IMR-90 (cell line): ENCODE results near the gene ABHD13. TPM values are rescaled to one million over a fixed set of nuclear protein-coding genes. Genes with fewer than 3 reads are reported as not detected.

ENCODE experiments used
- ATAC-seq: fragments of 200-7000 bp; cut with Tn5 transposase; 2 replicates; pipeline ENCODE4 v1.9.1; 2020; ENCODE audit warnings: low read depth, mild to moderate bottlenecking, moderate library complexity
- BruUV-seq: library from RNA; stranded (reverse); fragments of 400-500 nt; replicated peaks from 2 replicates; lab custom pipeline; 2021; lab: Mats Ljungman, UMichigan
- CTCF ChIA-PET: fragments of 300-600 bp; formaldehyde crosslinking; extraction: SDS; loops from one replicate; lab custom pipeline; 2021; ENCODE audit warnings: antibody characterized with exemption; lab: Yijun Ruan, JAX
- POLR2A ChIA-PET: fragments of 300-600 bp; sonication (Branson Sonifier 250); formaldehyde crosslinking; loops from one replicate; lab custom pipeline; 2022; ENCODE audit warnings: antibody characterized with exemption; ENCODE audit not compliant: unreplicated experiment; lab: Charles Lee
- DNase-seq: peaks from one replicate; pipeline ENCODE4 v3.0.0; 2013
- H2AFZ ChIP-seq: replicated peaks from 2 replicates; pipeline ENCODE3; 2013; ENCODE audit warnings: low read length, mild to moderate bottlenecking; ENCODE audit not compliant: poor library complexity
- H2AK5ac ChIP-seq: 2 replicates; pipeline ENCODE4 v1.6.1; 2013; ENCODE audit warnings: low read depth, low read length, inconsistent platforms
- H2AK9ac ChIP-seq: replicated peaks from 2 replicates; pipeline ENCODE3; 2013; ENCODE audit warnings: mild to moderate bottlenecking, low read depth, low read length, moderate library complexity; ENCODE audit not compliant: poor library complexity
- H2BK120ac ChIP-seq: 2 replicates; pipeline ENCODE4 v1.6.1; 2013; ENCODE audit warnings: low read depth, low read length, inconsistent platforms
- H2BK15ac ChIP-seq: 3 replicates; pipeline ENCODE4 v1.6.1; 2013; ENCODE audit warnings: low read depth, low read length, inconsistent platforms
- H2BK20ac ChIP-seq: 2 replicates; pipeline ENCODE4 v1.6.1; 2013; ENCODE audit warnings: low read depth, mild to moderate bottlenecking, inconsistent platforms, low read length, moderate library complexity
- H2BK5ac ChIP-seq: 2 replicates; pipeline ENCODE4 v1.6.1; 2013; ENCODE audit warnings: mild to moderate bottlenecking, low read depth, low read length, inconsistent platforms; ENCODE audit not compliant: poor library complexity, severe bottlenecking
- H3K14ac ChIP-seq: replicated peaks from 2 replicates; pipeline ENCODE4 v1.6.1; 2013; ENCODE audit warnings: low read depth, low read length, inconsistent platforms
- H3K18ac ChIP-seq: 2 replicates; pipeline ENCODE4 v1.6.1; 2013; ENCODE audit warnings: low read depth, low read length, control low read depth
- H3K23ac ChIP-seq: 2 replicates; pipeline ENCODE4 v1.6.1; 2013; ENCODE audit warnings: low read depth, low read length, inconsistent platforms
- H3K27ac ChIP-seq: 2 replicates; pipeline ENCODE4 v1.5.1; 2013; ENCODE audit warnings: mild to moderate bottlenecking, control low read depth, low read length; ENCODE audit not compliant: insufficient read depth
- H3K27me3 ChIP-seq: 2 replicates; pipeline ENCODE4 v1.6.1; 2013; ENCODE audit warnings: low read length; ENCODE audit not compliant: control insufficient read depth, insufficient read depth
- H3K36me3 ChIP-seq: 2 replicates; pipeline ENCODE4 v1.6.1; 2013; ENCODE audit warnings: low read length, mixed read lengths; ENCODE audit not compliant: control insufficient read depth, insufficient read depth
- H3K4ac ChIP-seq: 2 replicates; pipeline ENCODE4 v1.6.1; 2013; ENCODE audit warnings: low read depth, low read length, inconsistent platforms
- H3K4me1 ChIP-seq: 2 replicates; pipeline ENCODE4 v1.6.1; 2013; ENCODE audit warnings: low read length, mixed read lengths; ENCODE audit not compliant: control insufficient read depth, insufficient read depth
- H3K4me2 ChIP-seq: 2 replicates; pipeline ENCODE4 v1.6.1; 2013; ENCODE audit warnings: low read depth, mild to moderate bottlenecking, control low read depth, low read length, moderate library complexity
- H3K4me3 ChIP-seq: 2 replicates; pipeline ENCODE4 v1.5.1; 2013; ENCODE audit warnings: low read depth, mild to moderate bottlenecking, control low read depth, low read length, moderate library complexity; ENCODE audit not compliant: insufficient read depth
- H3K56ac ChIP-seq: 2 replicates; pipeline ENCODE4 v1.6.1; 2013; ENCODE audit warnings: low read length, inconsistent platforms; ENCODE audit not compliant: insufficient read depth; ENCODE audit errors: extremely low read depth
- H3K79me1 ChIP-seq, 2 experiments: 2 replicates each; pipeline ENCODE4 v1.6.1; 2013; ENCODE audit warnings: low read length in 2 of 2, inconsistent platforms in 1 of 2, low read depth in 1 of 2
- H3K9ac ChIP-seq: 2 replicates; pipeline ENCODE4 v1.6.1; 2013; ENCODE audit warnings: low read depth, low read length, control low read depth
- H3K9me1 ChIP-seq: 2 replicates; pipeline ENCODE4 v1.6.1; 2013; ENCODE audit warnings: low read length, inconsistent platforms; ENCODE audit not compliant: insufficient read depth
- H3K9me3 ChIP-seq: 2 replicates; pipeline ENCODE4 v1.6.1; 2013; ENCODE audit warnings: low read length; ENCODE audit not compliant: control insufficient read depth, insufficient read depth
- H4K20me1 ChIP-seq: 2 replicates; pipeline ENCODE4 v1.6.1; 2013; ENCODE audit warnings: low read length, inconsistent platforms; ENCODE audit not compliant: insufficient read depth
- H4K5ac ChIP-seq: 2 replicates; pipeline ENCODE4 v1.6.1; 2013; ENCODE audit warnings: mild to moderate bottlenecking, low read depth, low read length, control low read depth
- H4K8ac ChIP-seq, 2 experiments: 2 replicates each; pipeline ENCODE4 v1.6.1; 2013; ENCODE audit warnings: low read depth in 2 of 2, low read length in 2 of 2, control low read depth in 1 of 2, inconsistent platforms in 1 of 2
- H4K91ac ChIP-seq: 2 replicates; pipeline ENCODE4 v1.6.1; 2013; ENCODE audit warnings: low read depth, low read length, inconsistent platforms; ENCODE audit not compliant: insufficient read depth
- BHLHE40 ChIP-seq: fragments of 150-350 bp; IDR thresholded peaks from 2 replicates; pipeline ENCODE4 v1.6.1; 2016; ENCODE audit warnings: mild to moderate bottlenecking, low read depth, low read length
- CEBPB ChIP-seq: IDR thresholded peaks from 2 replicates; pipeline ENCODE4 v1.6.1; 2012; ENCODE audit warnings: low read depth, low read length, improper control_type of control experiment
- CHD1 ChIP-seq: IDR thresholded peaks from 2 replicates; pipeline ENCODE4 v1.6.1; 2012; ENCODE audit warnings: low read depth, low read length, improper control_type of control experiment
- CTCF ChIP-seq: conservative IDR thresholded peaks from 2 replicates; pipeline ENCODE4 v1.5.1; 2012; ENCODE audit warnings: mild to moderate bottlenecking, low read depth, low read length, improper control_type of control experiment
- ELK1 ChIP-seq: fragments of 150-350 bp; IDR thresholded peaks from 2 replicates; pipeline ENCODE4 v1.6.1; 2016; ENCODE audit warnings: low read depth, mild to moderate bottlenecking, low read length, moderate library complexity, borderline replicate concordance
- FOS ChIP-seq: fragments of 150-350 bp; IDR thresholded peaks from 2 replicates; pipeline ENCODE4 v1.6.1; 2016; ENCODE audit warnings: low read depth, low read length
- MAFK ChIP-seq: IDR thresholded peaks from 2 replicates; pipeline ENCODE4 v1.6.1; 2012; ENCODE audit warnings: low read depth, low read length, improper control_type of control experiment
- MAZ ChIP-seq: IDR thresholded peaks from 2 replicates; pipeline ENCODE4 v1.6.1; 2012; ENCODE audit warnings: low read depth, mild to moderate bottlenecking, low read length, improper control_type of control experiment, moderate library complexity, borderline replicate concordance
- MXI1 ChIP-seq: IDR thresholded peaks from 2 replicates; pipeline ENCODE4 v1.6.1; 2012; ENCODE audit warnings: low read depth, mild to moderate bottlenecking, low read length, moderate library complexity, borderline replicate concordance
- NFE2L2 ChIP-seq: fragments of 150-350 bp; IDR thresholded peaks from 2 replicates; pipeline ENCODE4 v1.6.1; 2016; ENCODE audit warnings: low read depth, mild to moderate bottlenecking, low read length
- POLR2A ChIP-seq: IDR thresholded peaks from 2 replicates; pipeline ENCODE4 v1.6.1; 2012; ENCODE audit warnings: mild to moderate bottlenecking, low read depth, low read length
- RAD21 ChIP-seq: IDR thresholded peaks from 2 replicates; pipeline ENCODE4 v1.6.1; 2012; ENCODE audit warnings: low read length, improper control_type of control experiment
- RCOR1 ChIP-seq: IDR thresholded peaks from 2 replicates; pipeline ENCODE4 v1.6.1; 2012; ENCODE audit warnings: mild to moderate bottlenecking, low read length, improper control_type of control experiment; ENCODE audit not compliant: insufficient replicate concordance
- RFX5 ChIP-seq: IDR thresholded peaks from 2 replicates; pipeline ENCODE4 v1.8.0; 2012; ENCODE audit warnings: low read depth, mild to moderate bottlenecking, low read length, moderate library complexity
- SMC3 ChIP-seq: fragments of 150-350 bp; IDR thresholded peaks from 2 replicates; pipeline ENCODE4 v1.6.1; 2016; ENCODE audit warnings: low read depth, mild to moderate bottlenecking, antibody characterized with exemption, low read length, moderate library complexity
- WGBS, 2 experiments: methylation state at CpG; one replicate each; pipeline versions ENCODE4 v1.1.5 to v1.1.7; 2013; ENCODE audit warnings: missing lambda C conversion rate in 2 of 2; ENCODE audit not compliant: insufficient read length in 1 of 2; ENCODE audit errors: extremely low coverage in 2 of 2; 5-methylcytosine and 5-hydroxymethylcytosine counted together
- dilution Hi-C: fragments of 300-500 bp; cut with HindIII; formaldehyde crosslinking; loops from one replicate; pipeline ENCODE4 v1.14.3; 2018; ENCODE audit warnings: low sequenced_read_pairs; ENCODE audit not compliant: unreplicated experiment
- in situ Hi-C: fragments of 300-500 bp; cut with MboI; formaldehyde crosslinking; loops from 3 replicates; pipeline ENCODE4 v1.14.3; 2019; ENCODE audit warnings: low sequenced_read_pairs, inconsistent platforms, mixed read lengths
- intact Hi-C: fragments of 100-400 bp; cut with micrococcal nuclease; formaldehyde crosslinking; loops from 2 replicates; pipeline ENCODE4 v1.10.0; 2022
- polyA plus RNA-seq, 3 experiments: library from polyadenylated mRNA; depleted of rRNA; stranded (reverse); fragments of >200 nt; gene quantifications; 2 replicates each; pipeline ENCODE4 v1.2.3, GENCODE V29; 2012; ENCODE audit warnings: low replicate concordance in 1 of 3
- total RNA-seq: library from RNA; depleted of rRNA; stranded (reverse); fragments of >200 nt; gene quantifications from 2 replicates; pipeline ENCODE4 v1.2.3, GENCODE V29; 2012
- TF ChIP-seq, protein P1 (sequence below): fragments of 150-350 bp; IDR thresholded peaks from 2 replicates; pipeline ENCODE4 v1.6.1; 2017; ENCODE audit warnings: mild to moderate bottlenecking, antibody characterized with exemption, low read length, low read depth

ABHD13 gene
- total and polyA plus RNA-seq, 2 of the 4 experiments (the other 2 are of a cell fraction), result 4.0 to 4.1 TPM

GRCh38 chr13:108249150-108249549 is 31.0 kb downstream of the ABHD13 start:
- Histone ChIP-seq H3K9me3 (no peaks in the 10 kb centered on the region), H3K56ac (no peak overlapping the region), H2BK120ac (no peak overlapping the region), H3K4ac (no peak overlapping the region), H4K91ac (no peak overlapping the region), H2AK9ac (no peak overlapping the region), H3K4me2 (no peak overlapping the region), H4K5ac (no peak overlapping the region), H2BK15ac (no peak overlapping the region), H3K23ac (no peak overlapping the region), H2BK5ac (no peak overlapping the region), H3K27ac (no peak overlapping the region), H4K8ac (no peak overlapping the region), H3K9ac (no peak overlapping the region), H2AK5ac (no peak overlapping the region), H3K18ac (no peak overlapping the region), H3K14ac (no peak overlapping the region), H3K36me3 (no peaks in the 10 kb centered on the region), H2BK20ac (no peak overlapping the region), H3K4me1 (no peaks in the 10 kb centered on the region), H3K27me3 (no peaks in the 10 kb centered on the region), H3K4me3 (no peak overlapping the region), H2AFZ (no peak overlapping the region), H4K20me1 (no peaks in the 10 kb centered on the region), H3K9me1 (no peaks in the 10 kb centered on the region), H3K79me1 (no peaks in the 10 kb centered on the region)
- TF ChIP-seq CEBPB (no peak), MXI1 (no peak), CHD1 (no peak), MAFK (no peak), RAD21 (no peak), FOS (no peak), POLR2A (no peak), NFE2L2 (no peak), RCOR1 (no peak), SMC3 (no peak), MAZ (no peak), BHLHE40 (no peak), CTCF (no peak), RFX5 (no peak), ELK1 (no peak)
- TF ChIP-seq, protein P1, sequence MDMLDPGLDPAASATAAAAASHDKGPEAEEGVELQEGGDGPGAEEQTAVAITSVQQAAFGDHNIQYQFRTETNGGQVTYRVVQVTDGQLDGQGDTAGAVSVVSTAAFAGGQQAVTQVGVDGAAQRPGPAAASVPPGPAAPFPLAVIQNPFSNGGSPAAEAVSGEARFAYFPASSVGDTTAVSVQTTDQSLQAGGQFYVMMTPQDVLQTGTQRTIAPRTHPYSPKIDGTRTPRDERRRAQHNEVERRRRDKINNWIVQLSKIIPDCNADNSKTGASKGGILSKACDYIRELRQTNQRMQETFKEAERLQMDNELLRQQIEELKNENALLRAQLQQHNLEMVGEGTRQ, result no peak
- DNase-seq (no peak), ATAC-seq (no peak)
- dilution Hi-C loops (no loop called here), in situ Hi-C loops (no loop called here), intact Hi-C loops (no loop called here)
- no TSS peak for BruUV-seq
- WGBS, 2 experiments, result no CpG with 5 or more reads among the region's 4 CpGs
- POLR2A ChIA-PET, result no interaction called here
- CTCF ChIA-PET, result no interaction called here
